ENCODE measurements around the gene CNGB1.

CNGB1 gene

GRCh38 chr16:57957673-57958392 lies 13.1 kb downstream of the CNGB1 start:
- no peak overlapping the region for H3K4me3 ChIP-seq (ENCODE audit: low read depth, low read length)
- no peak for TF ChIP-seq CTCF (IDR thresholded peaks at IDR 0.05; ENCODE audit: low read depth, low read length)

DNA sequence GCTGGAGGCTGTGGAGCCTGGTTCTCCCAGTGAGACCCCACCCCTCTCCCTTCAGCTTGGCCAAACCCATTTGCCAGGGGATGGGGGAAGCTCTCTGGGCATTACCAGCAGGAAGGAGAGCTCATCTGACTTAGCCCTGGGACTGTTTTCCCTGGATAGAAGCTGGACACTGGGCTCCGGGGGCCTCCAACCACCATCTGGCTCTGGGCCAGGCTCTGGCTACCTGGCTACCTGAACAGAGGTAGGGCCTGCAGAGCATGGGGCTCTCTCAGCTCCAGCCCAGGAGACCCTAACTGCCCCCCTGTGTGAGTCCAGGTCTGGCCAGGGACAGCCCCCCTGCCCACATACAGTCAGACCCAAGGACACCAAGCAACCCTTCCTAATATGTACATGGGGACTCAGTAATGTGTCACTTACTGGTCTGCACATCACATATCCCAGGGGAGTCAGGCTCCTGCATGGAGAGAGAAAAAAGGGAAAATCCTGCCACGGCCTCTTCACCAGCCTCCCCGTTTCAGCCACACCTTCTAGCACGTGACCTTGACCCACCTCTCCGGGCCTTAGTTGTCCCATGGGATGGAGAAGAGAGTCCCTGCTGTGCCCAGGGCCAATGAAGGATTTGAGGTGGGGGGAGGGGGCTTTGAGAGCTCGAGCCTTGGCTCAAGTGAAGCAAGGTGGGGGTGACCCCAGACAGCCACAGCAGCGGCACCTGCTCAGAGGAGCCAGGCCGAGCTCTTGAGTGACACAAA lies 13.8 kb downstream of the CNGB1 start:
- no peak overlapping the region for H3K4me3 ChIP-seq (ENCODE audit: low read depth, low read length)
- TF ChIP-seq CTCF (IDR thresholded peaks at IDR 0.05; ENCODE audit: low read depth, low read length) = no peak

DNA sequence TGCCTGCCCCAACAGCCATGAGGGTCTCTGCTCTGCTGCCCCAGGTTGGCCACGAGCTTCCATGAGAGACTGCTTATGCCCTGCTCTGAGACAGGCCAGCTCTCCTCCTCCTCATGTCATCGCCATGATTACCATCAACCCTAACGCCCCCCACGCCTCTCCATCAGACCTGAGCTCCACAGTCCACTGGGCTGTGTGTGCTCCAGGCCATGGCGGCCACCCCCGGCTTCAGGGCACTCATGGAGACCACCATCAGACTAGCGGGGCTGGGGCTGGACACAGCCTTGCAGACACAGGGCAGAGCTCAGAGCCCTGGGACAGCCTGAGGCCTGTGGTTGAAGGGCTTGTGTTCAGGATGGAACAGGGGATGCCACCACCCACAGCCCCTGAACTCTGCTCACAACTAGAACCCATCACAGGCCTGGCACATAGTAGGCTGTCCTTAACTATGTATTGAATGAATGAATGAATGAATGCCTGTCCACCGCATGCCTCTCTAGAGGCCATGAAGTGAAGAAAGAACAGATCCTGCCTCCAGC lies 14.6 kb downstream of the CNGB1 start:
- TF ChIP-seq CTCF (IDR thresholded peaks at IDR 0.05; ENCODE audit: low read depth, low read length) = no peak
- H3K4me3 ChIP-seq (ENCODE audit: low read depth, low read length) = no peak overlapping the region

- TF ChIP-seq CTCF (IDR thresholded peaks at IDR 0.05; ENCODE audit: low read depth, low read length) = 0 out of 2 replicates have a peak, but pooled peaks have one; percentile 3
Observed at GRCh38 chr16:57955572-57956188, 15.2 kb downstream of the CNGB1 start.

GRCh38 chr16:57953857-57954256 lies 17.1 kb downstream of the CNGB1 start:
- no peak overlapping the region for H3K4me3 ChIP-seq (ENCODE audit: low read depth, low read length)

More at GRCh38 chr16:57955572-57956188, 15.2 kb downstream of the CNGB1 start:
- H3K4me3 ChIP-seq (ENCODE audit: low read depth, low read length) = no peak overlapping the region

GRCh38 chr16:57952909-57953308 lies 18.0 kb downstream of the CNGB1 start:
- no peak for TF ChIP-seq CTCF (IDR thresholded peaks at IDR 0.05; ENCODE audit: low read depth, low read length)
- H3K4me3 ChIP-seq (ENCODE audit: low read depth, low read length) = no peak overlapping the region

More at GRCh38 chr16:57953857-57954256, 17.1 kb downstream of the CNGB1 start:
- TF ChIP-seq CTCF (IDR thresholded peaks at IDR 0.05; ENCODE audit: low read depth, low read length) = no peak

Measured in WI38 (cell line).